Endothelial cell of umbilical vein (primary cell): ENCODE results near the gene LCNL1. TPM values are rescaled to one million over a fixed set of nuclear protein-coding genes. Genes with fewer than 3 reads are reported as not detected.

Experiments used
- BruUV-seq: library from RNA; stranded (reverse); fragments of 400-500 nt; replicated peaks from 2 replicates; lab custom pipeline; 2021; lab: Mats Ljungman, UMichigan
- CTCF ChIA-PET: fragments of 300-600, 350-600 bp; sonication (Branson Sonifier 250); formaldehyde crosslinking; loops from one replicate; lab custom pipeline; 2021; ENCODE audit warnings: antibody characterized with exemption, inconsistent platforms; lab: Charles Lee
- POLR2A ChIA-PET: fragments of 300-600, 350-600 bp; sonication (Branson Sonifier 250); formaldehyde crosslinking; loops from one replicate; lab custom pipeline; 2021; ENCODE audit warnings: antibody characterized with exemption, inconsistent platforms; lab: Charles Lee
- DNase-seq: peaks from one replicate; pipeline ENCODE4 v3.0.0-alpha.2; 2011; ENCODE audit warnings: low read depth, low spot score
- FAIRE-seq: peaks from 2 replicates; lab custom pipeline; 2011; peaks lifted over from hg19 to GRCh38; lab: Jason Lieb, UNC
- H2AFZ ChIP-seq: 2 replicates; pipeline ENCODE4 v1.6.0; 2012; ENCODE audit warnings: low read depth, low read length, control low read depth, inconsistent platforms
- H3K27ac ChIP-seq: 2 replicates; pipeline ENCODE4 v1.5.1; 2011; ENCODE audit warnings: low read depth, mild to moderate bottlenecking, control low read depth, low read length, moderate library complexity; ENCODE audit not compliant: insufficient read depth
- H3K27me3 ChIP-seq, 2 experiments: 2 replicates each; pipeline versions ENCODE4 v1.6.0 to v1.6.1; 2011; ENCODE audit warnings: low read length in 2 of 2, mixed read lengths in 1 of 2; ENCODE audit not compliant: control insufficient read depth in 2 of 2, insufficient read depth in 2 of 2
- H3K36me3 ChIP-seq, 2 experiments: 2 replicates in 1 of 2; 3 replicates in 1 of 2; pipeline ENCODE4 v1.5.1; 2011; ENCODE audit warnings: low read length in 2 of 2, mild to moderate bottlenecking in 1 of 2, moderate library complexity in 1 of 2; ENCODE audit not compliant: control insufficient read depth in 2 of 2, insufficient read depth in 2 of 2; ENCODE audit errors: extremely low read depth in 1 of 2
- H3K4me1 ChIP-seq: 3 replicates; pipeline ENCODE4 v1.5.1; 2011; ENCODE audit warnings: mild to moderate bottlenecking, low read length; ENCODE audit not compliant: control insufficient read depth, insufficient read depth; ENCODE audit errors: extremely low read depth
- H3K4me2 ChIP-seq: 2 replicates; pipeline ENCODE4 v1.6.1; 2011; ENCODE audit warnings: low read length, control low read depth, mixed read lengths; ENCODE audit not compliant: insufficient read depth
- H3K4me3 ChIP-seq, 3 experiments: fragments of 200-600 bp in 1 of 3; sonication (generic), shearing (Covaris generic) in 1 of 3; replicated peaks in 1 of 3; 2 replicates each; pipeline ENCODE4 v1.5.1; 2011 to 2016; ENCODE audit warnings: control low read depth in 3 of 3, low read length in 3 of 3, mild to moderate bottlenecking in 2 of 3, inconsistent platforms in 1 of 3, low read depth in 1 of 3, moderate library complexity in 1 of 3; ENCODE audit not compliant: insufficient read depth in 1 of 3
- H3K79me2 ChIP-seq: 2 replicates; pipeline ENCODE4 v1.6.0; 2012; ENCODE audit warnings: low read length, inconsistent platforms; ENCODE audit not compliant: control insufficient read depth, insufficient read depth
- H3K9ac ChIP-seq: replicated peaks from 2 replicates; pipeline ENCODE3; 2011; ENCODE audit warnings: low read length, control low read depth; ENCODE audit not compliant: insufficient read depth; ENCODE audit errors: extremely low read depth
- H3K9me1 ChIP-seq: replicated peaks from 3 replicates; pipeline ENCODE4 v1.6.0; 2011; ENCODE audit warnings: mild to moderate bottlenecking, low read length; ENCODE audit not compliant: control insufficient read depth, insufficient read depth; ENCODE audit errors: extremely low read depth
- H3K9me3 ChIP-seq: replicated peaks from 2 replicates; pipeline ENCODE4 v1.5.1; 2012; ENCODE audit warnings: low read length, inconsistent platforms; ENCODE audit not compliant: control insufficient read depth, insufficient read depth
- H4K20me1 ChIP-seq: replicated peaks from 2 replicates; pipeline ENCODE3; 2011; ENCODE audit warnings: mild to moderate bottlenecking, low read length; ENCODE audit not compliant: control insufficient read depth, insufficient read depth; ENCODE audit errors: extremely low read depth
- CTCF ChIP-seq, 2 donors: IDR thresholded peaks; 1 replicate in 1 of 2; 2 replicates in 1 of 2; pipeline ENCODE4 v1.5.1; 2011; ENCODE audit warnings: low read length in 2 of 2, mild to moderate bottlenecking in 2 of 2, moderate library complexity in 2 of 2, control low read depth in 1 of 2, inconsistent platforms in 1 of 2, low read depth in 1 of 2; ENCODE audit not compliant: insufficient read depth in 1 of 2; ENCODE audit errors: extremely low read depth in 1 of 2
- EZH2 ChIP-seq: IDR thresholded peaks from 2 replicates; pipeline ENCODE4 v1.6.1; 2012; ENCODE audit warnings: borderline replicate concordance, low read depth, mild to moderate bottlenecking, moderate library complexity, low read length, inconsistent platforms; ENCODE audit not compliant: severe bottlenecking
- FOS ChIP-seq: IDR thresholded peaks from 2 replicates; pipeline ENCODE4 v1.6.1; 2011; ENCODE audit warnings: mild to moderate bottlenecking, low read length, moderate library complexity, borderline replicate concordance; ENCODE audit not compliant: insufficient read depth
- GATA2 ChIP-seq: IDR thresholded peaks from 2 replicates; pipeline ENCODE4 v1.7.0; 2011; ENCODE audit warnings: low read depth, mild to moderate bottlenecking, moderate library complexity, mixed read lengths, low read length; ENCODE audit not compliant: insufficient read length, insufficient read depth
- JUN ChIP-seq: IDR thresholded peaks from 2 replicates; pipeline ENCODE4 v1.6.1; 2011; ENCODE audit warnings: borderline replicate concordance, low read depth; ENCODE audit not compliant: insufficient read length, insufficient read depth
- MAX ChIP-seq: IDR thresholded peaks from 2 replicates; pipeline ENCODE4 v1.6.1; 2011; ENCODE audit not compliant: insufficient read depth, insufficient read length
- MYC ChIP-seq: IDR thresholded peaks from one replicate; pipeline ENCODE4 v1.6.1; 2011; ENCODE audit warnings: mild to moderate bottlenecking, low read depth, low read length
- POLR2A ChIP-seq: IDR thresholded peaks from 2 replicates; pipeline ENCODE4 v1.6.1; 2012; ENCODE audit warnings: low read depth, mild to moderate bottlenecking, control low read depth, low read length
- POLR2AphosphoS5 ChIP-seq: IDR thresholded peaks from 2 replicates; pipeline ENCODE4 v1.6.1; 2012; ENCODE audit warnings: low read depth, mild to moderate bottlenecking, control low read depth, low read length, moderate library complexity; ENCODE audit not compliant: insufficient read depth
- dilution Hi-C: fragments of 300-500 bp; cut with MboI; formaldehyde crosslinking; loops from one replicate; pipeline ENCODE4 v1.15.0; 2019; ENCODE audit warnings: low sequenced_read_pairs; ENCODE audit not compliant: extremely low pct_ligation_motif_present
- intact Hi-C: fragments of 100-400 bp; cut with micrococcal nuclease; formaldehyde crosslinking; loops from one replicate; pipeline ENCODE4 v1.10.0; 2022
- polyA plus RNA-seq, 4 experiments: library from polyadenylated mRNA; depleted of rRNA in 3 of 4; stranded (reverse) in 3 of 4; unstranded in 1 of 4; fragments of >200 nt; gene quantifications; 2 replicates each; pipeline versions ENCODE4 v1.2.1 to v1.2.3, GENCODE V29; 2011 to 2012; ENCODE audit warnings: missing spikeins in 1 of 4
- total RNA-seq: library from RNA; stranded (reverse); gene quantifications from 2 replicates; pipeline ENCODE4 v1.2.3, GENCODE V29; 2021

The LCNL1 gene
- total and polyA plus RNA-seq, 2 donors (not counting 3 experiments of a cell fraction or from before 2014, with no cell fraction given) = not detected

- ChIA-PET POLR2A (no interaction called here), CTCF (interaction anchor here (1.6 to 2.0 kb wide), 2 partner anchors 13 kb away, joined by 5 to 10 read pairs; no protein-coding TSS in a partner anchor)
- Histone ChIP-seq H4K20me1 (no peaks in the 10 kb centered on the region), H3K9me1 (no peaks in the 10 kb centered on the region), H3K9me3 (no peaks in the 10 kb centered on the region), H3K9ac (no peak overlapping the region), H3K27me3 (no peaks in the 10 kb centered on the region), H3K4me1 (no peaks in the 10 kb centered on the region), H2AFZ (no peak overlapping the region), H3K36me3 (no peaks in the 10 kb centered on the region), H3K79me2 (no peaks in the 10 kb centered on the region), H3K4me2 (no peak overlapping the region), H3K27ac (no peak overlapping the region), H3K4me3 (no peak overlapping the region)
- TF ChIP-seq JUN (no peak), POLR2AphosphoS5 (no peak), CTCF (IDR thresholded peaks at IDR 0.05; ENCODE audit: extremely low read depth in 1 of 2, insufficient read depth in 1 of 2, low read depth in 1 of 2, low read length in 2 of 2) (no peak), EZH2 (no peak), FOS (no peak), POLR2A (no peak), MAX (no peak), GATA2 (no peak), MYC (no peak)
- dilution Hi-C loops = no loop called here
- FAIRE-seq (no peak), DNase-seq (no peak)
- no TSS peak for BruUV-seq
- intact Hi-C loops = no loop called here
Measured at GRCh38 chr9:137016436-137016835, 33.6 kb downstream of the LCNL1 start.
